GM23248 (cell line): ENCODE measurements around the gene ANKRD24.

Experiments
- EZH2 ChIP-seq: fragments of 200-600 bp; sonication (generic); IDR thresholded peaks from 2 replicates; pipeline ENCODE4 v1.6.1; 2018; ENCODE audit warnings: antibody characterized with exemption, mild to moderate bottlenecking; ENCODE audit not compliant: insufficient read depth, poor library complexity, severe bottlenecking
- EZH2phosphoT487 ChIP-seq: fragments of 200-600 bp; sonication (generic); IDR thresholded peaks from 2 replicates; pipeline ENCODE4 v1.6.1; 2018; ENCODE audit warnings: antibody characterized with exemption, moderate library complexity, mild to moderate bottlenecking, low read depth; ENCODE audit not compliant: insufficient read depth

DNA sequence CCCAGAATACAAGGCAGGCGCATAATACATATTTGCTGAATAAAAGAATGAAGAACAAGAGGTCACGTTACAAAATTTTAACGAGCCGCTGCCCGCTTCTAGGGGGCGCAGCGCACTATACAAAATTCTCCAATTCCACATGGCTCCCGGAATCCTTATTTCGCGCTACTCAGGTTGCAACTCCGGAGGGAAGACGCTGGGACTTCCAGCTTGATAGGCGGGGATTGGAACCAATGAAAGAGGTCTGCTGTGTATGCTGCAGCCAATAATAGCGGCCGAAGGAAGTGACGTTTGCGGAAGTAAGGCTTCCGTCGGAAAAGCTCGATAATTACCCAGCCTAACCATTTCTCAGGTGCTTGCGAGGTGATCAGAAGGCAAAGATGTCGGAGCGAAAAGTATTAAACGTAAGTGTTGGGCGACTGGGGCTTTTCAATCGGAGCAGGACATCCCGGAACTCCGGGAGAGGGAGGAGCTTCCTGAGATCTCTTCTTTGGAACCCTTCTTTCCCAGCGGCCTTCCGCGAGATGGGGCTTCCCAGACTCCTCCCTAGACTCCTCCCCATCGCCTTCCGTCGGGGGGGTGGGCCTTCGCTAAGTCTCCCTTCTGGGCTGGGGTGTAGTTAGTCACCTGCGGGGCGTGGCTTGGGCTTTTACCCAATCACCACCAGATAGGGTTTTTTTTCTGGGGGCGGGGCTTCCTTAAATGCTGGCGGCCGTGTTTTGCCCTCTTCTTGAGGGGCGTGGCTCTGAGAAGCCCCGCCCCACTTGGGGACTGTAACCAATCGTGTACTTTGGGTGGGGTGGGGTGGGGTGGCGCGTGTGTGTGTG, 64.5 kb downstream of the ANKRD24 start, which contains the start of gene YJU2:
- TF ChIP-seq EZH2 (no peak), EZH2phosphoT487 (no peak)
